ENCODE results near the gene AADAC.
"Not testable (repeated sequence)": the region's sequence is repeated elsewhere in the genome, so short reads cannot be mapped to it uniquely, and the experiment has no call there.

Gene AADAC, protein sequence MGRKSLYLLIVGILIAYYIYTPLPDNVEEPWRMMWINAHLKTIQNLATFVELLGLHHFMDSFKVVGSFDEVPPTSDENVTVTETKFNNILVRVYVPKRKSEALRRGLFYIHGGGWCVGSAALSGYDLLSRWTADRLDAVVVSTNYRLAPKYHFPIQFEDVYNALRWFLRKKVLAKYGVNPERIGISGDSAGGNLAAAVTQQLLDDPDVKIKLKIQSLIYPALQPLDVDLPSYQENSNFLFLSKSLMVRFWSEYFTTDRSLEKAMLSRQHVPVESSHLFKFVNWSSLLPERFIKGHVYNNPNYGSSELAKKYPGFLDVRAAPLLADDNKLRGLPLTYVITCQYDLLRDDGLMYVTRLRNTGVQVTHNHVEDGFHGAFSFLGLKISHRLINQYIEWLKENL

GRCh38 chr3:151813799-151814198 lies at the start of gene AADAC:
AADAC (plus strand) TSS chr3:151814116; CDS start chr3:151814163, 47 bp downstream.
- Histone ChIP-seq H3K9me3 (ENCODE audit: control insufficient read depth, low read length) (no peaks in the 10 kb centered on the region), H3K9ac (ENCODE audit: low read length) (no peak within 1 kb of the TSS), H3K4me1 (ENCODE audit: control insufficient read depth, insufficient read depth, low read length) (peaks cover 8% of the 10 kb centered on the region), H3K4me3 (ENCODE audit: low read length) (no peak within 1 kb of the TSS), H3K27me3 (ENCODE audit: control insufficient read depth, insufficient read depth, low read length) (no peaks in the 10 kb centered on the region), H3K36me3 (ENCODE audit: control insufficient read depth, insufficient read depth, low read length) (no peaks in the 10 kb centered on the region)

GRCh38 chr3:151764699-151765098 lies 49.2 kb upstream of the AADAC start:
- H3K27me3 ChIP-seq (ENCODE audit: control insufficient read depth, insufficient read depth, low read length); H3K4me3 ChIP-seq (ENCODE audit: low read length); H3K9ac ChIP-seq (ENCODE audit: low read length); H3K4me1 ChIP-seq (ENCODE audit: control insufficient read depth, insufficient read depth, low read length); H3K9me3 ChIP-seq (ENCODE audit: control insufficient read depth, low read length); H3K36me3 ChIP-seq (ENCODE audit: control insufficient read depth, insufficient read depth, low read length): not testable (repeated sequence)

DNA sequence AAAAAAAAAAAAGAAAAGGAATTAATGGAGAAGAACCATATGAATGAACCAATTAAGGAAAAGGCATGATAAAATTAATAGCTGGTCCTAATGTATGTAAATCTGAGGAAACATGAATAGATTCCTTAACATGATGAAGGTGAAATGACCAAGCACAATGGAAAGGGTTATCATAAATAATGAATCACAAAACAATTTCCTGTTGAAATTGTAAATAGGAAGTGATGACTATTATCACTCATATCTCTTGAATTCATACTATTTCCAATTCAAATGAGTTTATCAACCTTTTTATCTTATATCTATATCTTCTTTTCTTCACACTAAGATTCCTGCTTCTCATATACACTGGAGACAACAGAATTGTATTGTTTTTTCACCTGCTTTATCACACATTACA lies 48.2 kb upstream of the AADAC start:
- Histone ChIP-seq H3K4me3 (ENCODE audit: low read length) (no peak overlapping the region), H3K9me3 (ENCODE audit: control insufficient read depth, low read length) (no peaks in the 10 kb centered on the region), H3K27me3 (ENCODE audit: control insufficient read depth, insufficient read depth, low read length) (no peaks in the 10 kb centered on the region), H3K36me3 (ENCODE audit: control insufficient read depth, insufficient read depth, low read length) (no peaks in the 10 kb centered on the region), H3K9ac (ENCODE audit: low read length) (no peak overlapping the region), H3K4me1 (ENCODE audit: control insufficient read depth, insufficient read depth, low read length) (peaks cover 8% of the 10 kb centered on the region)

DNA sequence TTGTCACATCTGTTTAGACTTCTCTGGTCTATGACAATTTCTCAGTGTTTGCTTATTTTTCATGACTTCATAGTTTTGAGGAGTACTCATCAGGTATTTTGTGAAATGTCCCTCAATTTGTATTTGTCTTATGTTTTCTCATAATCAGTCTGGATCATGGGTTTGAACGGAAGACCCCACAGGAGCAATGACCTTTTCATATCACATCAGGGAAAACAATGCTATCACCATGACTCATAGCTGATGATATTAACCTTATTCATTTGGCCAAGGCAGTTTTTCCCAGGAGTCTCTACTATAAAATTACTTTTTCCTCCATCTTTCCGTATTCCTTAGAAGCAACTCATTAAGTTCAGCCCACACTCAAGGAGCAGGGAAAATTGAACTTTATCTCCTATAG lies 47.5 kb upstream of the AADAC start:
- Histone ChIP-seq H3K9me3 (ENCODE audit: control insufficient read depth, low read length) (no peaks in the 10 kb centered on the region), H3K9ac (ENCODE audit: low read length) (peak overlapping the region; percentile 68), H3K4me3 (ENCODE audit: low read length) (no peak overlapping the region), H3K4me1 (ENCODE audit: control insufficient read depth, insufficient read depth, low read length) (peaks cover 14% of the 10 kb centered on the region), H3K27me3 (ENCODE audit: control insufficient read depth, insufficient read depth, low read length) (no peaks in the 10 kb centered on the region), H3K36me3 (ENCODE audit: control insufficient read depth, insufficient read depth, low read length) (no peaks in the 10 kb centered on the region)

DNA sequence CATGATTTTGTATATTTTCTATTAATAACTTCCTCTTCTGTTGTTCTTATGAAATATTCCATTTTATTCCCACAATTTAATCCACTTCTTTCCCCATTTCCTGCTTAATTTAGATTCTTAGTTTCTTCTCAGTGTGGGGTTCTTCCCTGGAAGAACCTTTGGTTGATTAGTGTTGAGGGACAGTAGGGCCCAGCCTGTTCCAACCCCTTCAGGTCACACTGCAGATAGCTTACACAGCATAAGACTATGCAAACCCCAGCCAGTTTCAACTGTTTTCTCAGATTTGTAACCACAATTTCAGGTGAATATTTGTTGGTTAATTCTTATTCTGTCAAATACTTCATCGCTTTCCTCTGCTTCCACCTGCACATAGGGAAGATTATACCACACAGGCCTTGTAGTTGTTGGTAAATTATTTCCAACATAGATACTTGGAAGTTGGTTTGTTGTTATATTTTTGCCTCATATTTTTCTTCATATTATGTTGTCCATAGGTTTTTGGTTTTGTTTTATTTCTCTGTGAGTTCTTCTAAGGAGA lies 45.5 kb upstream of the AADAC start:
- H3K36me3 ChIP-seq (ENCODE audit: control insufficient read depth, insufficient read depth, low read length) = no peaks in the 10 kb centered on the region
- no peak overlapping the region for H3K4me3 ChIP-seq (ENCODE audit: low read length)
- H3K9ac ChIP-seq (ENCODE audit: low read length) = peak overlapping the region; percentile 68
- H3K27me3 ChIP-seq (ENCODE audit: control insufficient read depth, insufficient read depth, low read length) = no peaks in the 10 kb centered on the region
- no peaks in the 10 kb centered on the region for H3K9me3 ChIP-seq (ENCODE audit: control insufficient read depth, low read length)
- H3K4me1 ChIP-seq (ENCODE audit: control insufficient read depth, insufficient read depth, low read length) = peaks cover 20% of the 10 kb centered on the region

DNA sequence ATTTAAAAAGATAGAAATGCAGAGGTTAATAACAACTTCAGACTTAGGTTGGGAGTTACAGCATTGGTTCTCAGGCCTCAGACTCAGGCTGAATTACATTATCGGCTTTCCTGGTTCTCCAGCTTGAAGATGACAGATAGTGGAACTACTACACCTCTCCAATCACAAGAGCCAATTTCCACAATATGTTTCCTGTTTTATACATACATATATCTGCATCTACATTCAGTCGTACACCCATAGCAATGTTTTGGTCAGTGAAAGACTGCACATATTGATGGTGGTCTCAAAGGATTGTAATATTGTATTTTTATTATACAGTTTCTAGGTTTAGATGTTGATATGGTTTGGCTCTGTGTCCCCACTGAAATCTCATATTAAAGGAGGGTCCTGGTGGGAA lies 44.7 kb upstream of the AADAC start:
- Histone ChIP-seq H3K9me3 (ENCODE audit: control insufficient read depth, low read length) (no peaks in the 10 kb centered on the region), H3K9ac (ENCODE audit: low read length) (peak overlapping the region; percentile 68), H3K27me3 (ENCODE audit: control insufficient read depth, insufficient read depth, low read length) (no peaks in the 10 kb centered on the region), H3K4me1 (ENCODE audit: control insufficient read depth, insufficient read depth, low read length) (peaks cover 20% of the 10 kb centered on the region), H3K4me3 (ENCODE audit: low read length) (no peak overlapping the region), H3K36me3 (ENCODE audit: control insufficient read depth, insufficient read depth, low read length) (no peaks in the 10 kb centered on the region)

DNA sequence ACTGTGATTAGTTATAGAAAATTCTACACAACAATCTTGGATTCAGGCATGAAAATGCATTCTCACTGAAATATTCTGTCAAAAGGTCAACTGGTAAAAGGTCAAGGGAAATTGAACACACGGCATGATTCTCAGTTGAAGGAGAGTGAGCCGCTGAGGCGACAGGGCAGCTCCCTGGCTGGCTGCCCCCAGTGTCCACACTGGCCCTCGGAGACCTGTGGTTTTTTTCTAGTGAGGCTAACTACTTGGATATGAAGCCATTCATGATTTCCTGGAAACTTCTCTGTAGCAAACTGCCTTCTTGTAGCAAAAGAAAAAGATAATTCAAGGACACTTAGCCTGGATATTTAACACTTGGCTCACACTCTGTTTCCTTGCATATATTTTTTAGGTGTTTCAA lies 43.0 kb upstream of the AADAC start:
- Histone ChIP-seq H3K9me3 (ENCODE audit: control insufficient read depth, low read length) (no peaks in the 10 kb centered on the region), H3K36me3 (ENCODE audit: control insufficient read depth, insufficient read depth, low read length) (no peaks in the 10 kb centered on the region), H3K4me3 (ENCODE audit: low read length) (no peak overlapping the region), H3K9ac (ENCODE audit: low read length) (peak overlapping the region; percentile 56), H3K27me3 (ENCODE audit: control insufficient read depth, insufficient read depth, low read length) (no peaks in the 10 kb centered on the region), H3K4me1 (ENCODE audit: control insufficient read depth, insufficient read depth, low read length) (peaks cover 29% of the 10 kb centered on the region)

GRCh38 chr3:151772825-151773480 lies 41.0 kb upstream of the AADAC start:
- no peak overlapping the region for H3K4me3 ChIP-seq (ENCODE audit: low read length)
- H3K4me1 ChIP-seq (ENCODE audit: control insufficient read depth, insufficient read depth, low read length) = peaks cover 29% of the 10 kb centered on the region
- no peaks in the 10 kb centered on the region for H3K27me3 ChIP-seq (ENCODE audit: control insufficient read depth, insufficient read depth, low read length)
- no peaks in the 10 kb centered on the region for H3K9me3 ChIP-seq (ENCODE audit: control insufficient read depth, low read length)
- no peaks in the 10 kb centered on the region for H3K36me3 ChIP-seq (ENCODE audit: control insufficient read depth, insufficient read depth, low read length)
- no peak overlapping the region for H3K9ac ChIP-seq (ENCODE audit: low read length)

DNA sequence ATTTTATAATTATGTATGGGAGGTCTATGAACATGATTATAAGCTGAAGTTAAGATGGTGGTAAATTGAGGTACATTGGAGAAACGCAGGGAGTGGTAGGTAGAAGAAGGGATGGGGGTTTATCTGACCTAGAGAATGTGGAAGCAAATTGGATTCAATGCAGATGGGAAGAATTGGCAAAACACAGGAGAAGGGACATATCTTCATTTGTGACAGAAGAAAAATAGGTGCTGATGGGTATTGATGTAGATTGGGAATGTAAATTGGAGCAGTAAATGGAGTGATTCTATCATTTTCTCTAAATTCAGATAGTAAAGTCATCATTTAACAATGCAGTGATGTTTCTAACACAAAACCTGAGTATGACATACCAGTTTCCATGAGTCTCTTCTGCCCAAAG lies 39.7 kb upstream of the AADAC start:
- no peaks in the 10 kb centered on the region for H3K27me3 ChIP-seq (ENCODE audit: control insufficient read depth, insufficient read depth, low read length)
- no peak overlapping the region for H3K9ac ChIP-seq (ENCODE audit: low read length)
- H3K36me3 ChIP-seq (ENCODE audit: control insufficient read depth, insufficient read depth, low read length) = no peaks in the 10 kb centered on the region
- H3K4me1 ChIP-seq (ENCODE audit: control insufficient read depth, insufficient read depth, low read length) = peaks cover 28% of the 10 kb centered on the region
- no peaks in the 10 kb centered on the region for H3K9me3 ChIP-seq (ENCODE audit: control insufficient read depth, low read length)
- H3K4me3 ChIP-seq (ENCODE audit: low read length) = no peak overlapping the region

DNA sequence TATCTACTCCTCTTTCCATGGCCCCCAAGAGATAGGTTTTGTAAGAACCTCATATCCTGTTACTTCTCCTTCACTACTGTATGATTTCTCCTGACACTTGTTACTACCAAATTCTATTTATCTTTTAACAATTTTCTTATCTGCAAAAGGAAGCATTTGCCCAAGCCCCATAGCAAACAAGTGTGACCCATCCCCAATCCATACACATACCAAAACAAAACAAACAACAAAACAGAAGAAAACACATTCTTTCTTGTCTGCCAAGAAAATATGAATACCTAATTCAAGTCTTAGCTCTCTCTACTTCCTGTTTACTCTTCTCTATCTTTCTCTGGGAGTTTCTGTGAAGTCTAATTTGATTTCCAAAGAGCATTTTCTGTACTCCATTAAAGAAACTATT lies 39.0 kb upstream of the AADAC start:
- H3K4me3 ChIP-seq (ENCODE audit: low read length) = no peak overlapping the region
- no peaks in the 10 kb centered on the region for H3K9me3 ChIP-seq (ENCODE audit: control insufficient read depth, low read length)
- peaks cover 22% of the 10 kb centered on the region for H3K4me1 ChIP-seq (ENCODE audit: control insufficient read depth, insufficient read depth, low read length)

DNA sequence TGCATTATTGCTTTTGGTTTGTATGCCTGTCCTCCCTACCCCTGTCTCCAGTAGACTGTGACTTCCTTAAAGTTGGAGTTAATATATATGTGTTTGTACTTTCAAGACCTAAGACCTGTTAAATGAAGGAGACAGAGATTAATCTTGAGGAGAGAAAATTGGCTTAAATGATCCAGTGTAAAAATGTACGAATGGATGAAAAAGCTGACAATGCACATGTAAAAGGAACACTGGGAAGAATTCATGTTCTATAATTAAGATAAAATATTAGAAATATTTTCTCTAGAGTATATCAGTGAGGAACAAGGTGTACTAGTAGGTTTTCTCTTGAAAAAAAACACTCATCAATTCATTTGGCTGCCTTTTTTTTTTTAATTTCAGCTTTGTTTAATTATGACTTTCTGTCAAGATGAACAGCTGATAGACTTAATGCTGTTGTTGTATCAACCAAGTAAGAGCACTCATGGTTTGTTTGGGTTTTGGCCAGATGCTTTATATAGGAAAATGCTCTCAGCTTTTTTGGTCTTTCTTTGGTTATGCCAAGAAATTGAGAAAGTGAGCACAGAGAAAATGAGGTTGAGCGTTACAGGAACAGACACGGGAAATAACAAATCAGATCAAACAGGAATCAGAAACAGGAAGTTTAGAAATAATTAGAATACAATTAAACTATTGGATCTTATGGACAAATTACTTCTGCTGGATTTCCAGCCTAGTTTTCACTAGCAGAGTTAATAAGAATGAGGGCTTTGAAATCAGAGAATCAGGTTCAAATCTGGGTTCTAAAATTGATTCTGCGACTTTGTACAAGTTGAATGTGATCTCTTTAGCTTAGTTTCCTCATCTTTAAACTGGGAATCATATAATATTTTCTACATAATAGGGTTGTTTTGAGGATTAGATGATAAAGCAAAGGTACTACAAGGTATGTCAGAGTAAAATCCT lies 38.3 kb upstream of the AADAC start:
- H3K27me3 ChIP-seq (ENCODE audit: control insufficient read depth, insufficient read depth, low read length) = no peaks in the 10 kb centered on the region
- H3K36me3 ChIP-seq (ENCODE audit: control insufficient read depth, insufficient read depth, low read length) = no peaks in the 10 kb centered on the region
- H3K9me3 ChIP-seq (ENCODE audit: control insufficient read depth, low read length) = no peaks in the 10 kb centered on the region
- peaks cover 21% of the 10 kb centered on the region for H3K4me1 ChIP-seq (ENCODE audit: control insufficient read depth, insufficient read depth, low read length)
- no peak overlapping the region for H3K9ac ChIP-seq (ENCODE audit: low read length)
- H3K4me3 ChIP-seq (ENCODE audit: low read length) = no peak overlapping the region

More for the DNA sequence above, 39.0 kb upstream of the AADAC start:
- Histone ChIP-seq H3K9ac (ENCODE audit: low read length) (no peak overlapping the region), H3K36me3 (ENCODE audit: control insufficient read depth, insufficient read depth, low read length) (no peaks in the 10 kb centered on the region), H3K27me3 (ENCODE audit: control insufficient read depth, insufficient read depth, low read length) (no peaks in the 10 kb centered on the region)
